ENCODE results near the gene ESR1. TPM values are rescaled to one million over a fixed set of nuclear protein-coding genes. Genes with fewer than 3 reads are reported as not detected.

The ESR1 gene
- total RNA-seq (2014; rRNA removed): 0.23 and 0.58 TPM in 2 replicates
- polyA plus RNA-seq (2012): 0.13 TPM

- no peak for DNase-seq (ENCODE audit: low read depth)
Measured at GRCh38 chr6:151807513-151808370, at the start of gene ESR1. Gene ESR1 (plus strand): TSS chr6:151807682. CDS start chr6:151807913, 231 bp downstream.

GRCh38 chr6:151760486-151760885 is 47.0 kb upstream of the ESR1 start:
- DNase-seq (ENCODE audit: low read depth): no peak

GRCh38 chr6:151761851-151762250 is 45.6 kb upstream of the ESR1 start:
- no peak for DNase-seq (ENCODE audit: low read depth)

GRCh38 chr6:151762817-151763216 is 44.7 kb upstream of the ESR1 start:
- DNase-seq (ENCODE audit: low read depth): no peak

GRCh38 chr6:151763303-151763702 is 44.2 kb upstream of the ESR1 start:
- no peak for DNase-seq (ENCODE audit: low read depth)

- DNase-seq (ENCODE audit: low read depth): peak; percentile 37
Measured at GRCh38 chr6:151763938-151764680, 43.4 kb upstream of the ESR1 start.

DNA sequence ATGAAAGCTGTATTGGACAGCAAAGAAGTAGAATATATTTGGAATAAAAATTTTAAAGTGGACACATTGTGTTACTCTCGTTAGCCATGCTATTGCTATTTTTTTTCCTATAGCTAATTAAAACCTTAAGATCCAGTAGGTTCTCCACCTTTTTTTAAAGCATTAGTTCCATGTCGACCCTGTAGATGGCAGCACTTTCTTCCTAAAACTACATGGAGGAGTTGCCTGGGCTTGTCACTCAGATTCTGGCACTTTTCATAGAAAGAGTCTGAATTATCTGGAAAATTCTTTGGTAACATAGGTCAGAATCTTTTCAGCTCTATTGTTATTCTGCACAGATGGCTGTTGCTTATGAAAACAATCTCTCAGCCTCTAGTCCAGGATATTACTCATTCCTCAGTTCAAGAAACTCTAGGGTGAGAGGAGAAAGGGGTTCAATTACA is 42.0 kb upstream of the ESR1 start:
- peak; percentile 90 for DNase-seq (ENCODE audit: low read depth)

GRCh38 chr6:151772446-151772845 is 35.0 kb upstream of the ESR1 start:
- peak; percentile 31 for DNase-seq (ENCODE audit: low read depth)

DNA sequence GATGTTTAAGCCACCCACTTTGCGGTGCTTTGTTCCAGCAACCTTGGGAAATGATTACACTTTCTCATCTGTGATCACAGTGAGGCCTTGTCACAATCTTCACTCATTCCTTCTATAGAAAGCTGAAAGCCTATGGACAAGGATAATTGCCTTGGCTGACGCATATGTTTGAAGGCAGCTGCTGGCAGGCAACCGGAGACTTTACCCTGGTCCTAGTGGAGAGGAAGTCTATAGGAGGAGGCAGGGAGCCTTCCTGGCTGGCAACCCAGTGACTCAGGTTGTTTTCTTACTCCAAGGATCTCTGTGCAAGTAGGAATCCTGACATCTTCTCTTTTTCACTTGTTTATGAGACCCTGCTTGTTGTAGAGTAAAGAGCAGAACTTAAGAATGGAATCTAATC is 34.1 kb upstream of the ESR1 start:
- DNase-seq (ENCODE audit: low read depth): no peak

GRCh38 chr6:151782560-151782959 is 24.9 kb upstream of the ESR1 start:
- no peak for DNase-seq (ENCODE audit: low read depth)

DNA sequence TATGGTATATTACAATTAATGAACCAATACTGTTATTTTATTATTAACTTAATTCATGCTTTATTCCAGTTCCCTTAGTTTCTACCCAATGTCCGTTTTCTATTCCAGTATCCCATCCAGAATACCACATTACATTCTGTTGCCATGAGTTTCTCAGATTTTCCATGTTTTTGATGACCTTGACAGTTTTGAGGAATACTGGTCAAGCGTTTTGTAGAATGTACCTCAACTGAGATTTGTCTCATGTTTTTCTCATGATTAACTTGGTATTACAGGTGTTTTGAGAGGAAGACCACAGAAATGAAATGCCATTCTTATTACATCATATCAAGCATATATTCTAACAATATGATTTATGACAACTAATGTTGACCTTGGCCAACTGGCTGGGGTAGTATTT is 23.8 kb upstream of the ESR1 start:
- no peak for DNase-seq (ENCODE audit: low read depth)

- DNase-seq (ENCODE audit: low read depth): peak; percentile 10
Measured at GRCh38 chr6:151784441-151785214, 22.9 kb upstream of the ESR1 start.

GRCh38 chr6:151796842-151797530 is 10.5 kb upstream of the ESR1 start:
- DNase-seq (ENCODE audit: low read depth): peak; percentile 2

DNA sequence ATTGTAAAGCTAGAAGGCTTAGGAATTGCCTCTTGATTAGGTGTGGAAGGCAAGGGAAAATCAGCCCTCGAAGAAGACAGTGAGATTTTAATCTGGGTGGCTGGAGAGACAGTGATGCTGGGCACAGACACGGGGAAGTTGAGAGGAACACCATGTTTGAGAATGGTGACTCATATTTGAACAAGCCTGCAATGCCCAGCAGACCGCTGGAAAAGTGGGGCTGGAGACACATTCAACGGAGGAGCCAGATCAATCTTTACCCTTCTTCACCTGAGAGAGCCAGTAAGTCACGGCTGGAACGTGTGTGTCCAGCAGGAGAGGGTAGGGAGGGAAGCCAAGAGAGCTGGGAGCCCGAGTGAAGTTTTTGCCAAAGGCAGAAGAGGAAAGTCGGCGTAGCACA is 3.7 kb upstream of the ESR1 start:
- DNase-seq (ENCODE audit: low read depth): no peak

GRCh38 chr6:151804585-151805285 is 2.7 kb upstream of the ESR1 start:
- peak; percentile 16 for DNase-seq (ENCODE audit: low read depth)

DNA sequence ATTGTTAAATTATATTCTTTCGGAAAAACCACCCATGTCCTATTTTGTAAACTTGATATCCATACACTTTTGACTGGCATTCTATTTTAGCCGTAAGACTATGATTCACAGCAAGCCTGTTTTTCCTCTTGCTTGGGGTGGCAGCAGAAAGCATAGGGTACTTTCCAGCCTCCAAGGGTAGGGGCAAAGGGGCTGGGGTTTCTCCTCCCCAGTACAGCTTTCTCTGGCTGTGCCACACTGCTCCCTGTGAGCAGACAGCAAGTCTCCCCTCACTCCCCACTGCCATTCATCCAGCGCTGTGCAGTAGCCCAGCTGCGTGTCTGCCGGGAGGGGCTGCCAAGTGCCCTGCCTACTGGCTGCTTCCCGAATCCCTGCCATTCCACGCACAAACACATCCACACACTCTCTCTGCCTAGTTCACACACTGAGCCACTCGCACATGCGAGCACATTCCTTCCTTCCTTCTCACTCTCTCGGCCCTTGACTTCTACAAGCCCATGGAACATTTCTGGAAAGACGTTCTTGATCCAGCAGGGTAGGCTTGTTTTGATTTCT is 2.1 kb upstream of the ESR1 start:
- DNase-seq (ENCODE audit: low read depth): peak; percentile 11

GRCh38 chr6:151806757-151807512 is 547 bp upstream of the ESR1 start:
- peak; percentile 2 for DNase-seq (ENCODE audit: low read depth)

- no peak for DNase-seq (ENCODE audit: low read depth)
Measured at GRCh38 chr6:151808371-151809241, 1.1 kb downstream of the ESR1 start.

- no peak for DNase-seq (ENCODE audit: low read depth)
Measured at GRCh38 chr6:151811081-151811480, 3.6 kb downstream of the ESR1 start.

All from LHCN-M2 (cell line).